ENCODE data around the gene FBXL19.

DNA sequence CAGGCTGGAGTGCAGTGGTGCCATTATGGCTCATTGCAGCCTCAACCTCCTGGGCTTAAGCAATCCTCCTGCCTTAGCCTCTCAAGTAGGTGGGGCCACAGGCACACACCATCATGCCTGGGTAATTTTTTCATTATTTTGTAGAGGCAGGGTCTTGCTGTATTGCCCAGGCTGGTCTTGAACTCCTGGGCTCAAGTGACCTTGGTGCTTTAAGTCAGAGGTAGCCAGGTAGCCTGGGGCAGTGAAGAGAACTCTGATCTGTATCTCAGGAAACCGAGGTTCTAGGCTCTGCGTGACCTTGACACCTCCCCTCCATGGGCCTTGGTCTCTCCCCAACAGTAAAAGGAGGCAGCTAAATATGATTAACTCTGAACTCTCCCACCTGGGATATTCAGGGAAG is 23.6 kb upstream of the FBXL19 start:
- TF ChIP-seq, protein P1, sequence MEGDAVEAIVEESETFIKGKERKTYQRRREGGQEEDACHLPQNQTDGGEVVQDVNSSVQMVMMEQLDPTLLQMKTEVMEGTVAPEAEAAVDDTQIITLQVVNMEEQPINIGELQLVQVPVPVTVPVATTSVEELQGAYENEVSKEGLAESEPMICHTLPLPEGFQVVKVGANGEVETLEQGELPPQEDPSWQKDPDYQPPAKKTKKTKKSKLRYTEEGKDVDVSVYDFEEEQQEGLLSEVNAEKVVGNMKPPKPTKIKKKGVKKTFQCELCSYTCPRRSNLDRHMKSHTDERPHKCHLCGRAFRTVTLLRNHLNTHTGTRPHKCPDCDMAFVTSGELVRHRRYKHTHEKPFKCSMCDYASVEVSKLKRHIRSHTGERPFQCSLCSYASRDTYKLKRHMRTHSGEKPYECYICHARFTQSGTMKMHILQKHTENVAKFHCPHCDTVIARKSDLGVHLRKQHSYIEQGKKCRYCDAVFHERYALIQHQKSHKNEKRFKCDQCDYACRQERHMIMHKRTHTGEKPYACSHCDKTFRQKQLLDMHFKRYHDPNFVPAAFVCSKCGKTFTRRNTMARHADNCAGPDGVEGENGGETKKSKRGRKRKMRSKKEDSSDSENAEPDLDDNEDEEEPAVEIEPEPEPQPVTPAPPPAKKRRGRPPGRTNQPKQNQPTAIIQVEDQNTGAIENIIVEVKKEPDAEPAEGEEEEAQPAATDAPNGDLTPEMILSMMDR (IDR thresholded peaks at IDR 0.05; ENCODE audit: low read depth, low read length) = no peak
- TF ChIP-seq POLR2A (IDR thresholded peaks at IDR 0.05; ENCODE audit: extremely low read depth, insufficient read length) (no peak), MAX (IDR thresholded peaks at IDR 0.05; ENCODE audit: low read depth, low read length) (no peak), MYC (IDR thresholded peaks at IDR 0.05; ENCODE audit: low read depth, low read length) (no peak)

All from NB4 (cell line).